ENCODE results near the gene C19orf73.
"Not testable (repeated sequence)": the region's sequence is repeated elsewhere in the genome, so short reads cannot be mapped to it uniquely, and the experiment has no call there.

The C19orf73 gene

DNA sequence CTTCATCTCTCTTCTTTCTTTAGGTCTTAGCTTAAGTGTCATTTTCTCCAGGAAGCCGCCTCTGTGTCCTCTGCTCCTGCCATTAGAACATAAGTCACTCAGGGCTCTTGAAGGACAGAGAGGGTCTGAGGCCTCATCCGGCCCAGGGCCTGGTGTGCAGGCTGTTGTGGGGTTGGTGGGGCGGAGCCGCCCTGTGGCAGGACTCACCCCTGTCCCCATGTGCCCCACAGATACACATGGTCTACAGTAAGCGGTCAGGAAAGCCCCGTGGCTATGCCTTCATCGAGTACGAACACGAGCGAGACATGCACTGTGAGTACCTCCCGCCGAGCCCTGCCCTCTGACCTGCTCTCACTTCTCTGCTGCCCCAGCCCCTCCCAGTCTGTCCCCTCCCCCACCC is 17.8 kb downstream of the C19orf73 start:
- DNase-seq (ENCODE audit: low read depth in 2 of 2) = no peak

DNA sequence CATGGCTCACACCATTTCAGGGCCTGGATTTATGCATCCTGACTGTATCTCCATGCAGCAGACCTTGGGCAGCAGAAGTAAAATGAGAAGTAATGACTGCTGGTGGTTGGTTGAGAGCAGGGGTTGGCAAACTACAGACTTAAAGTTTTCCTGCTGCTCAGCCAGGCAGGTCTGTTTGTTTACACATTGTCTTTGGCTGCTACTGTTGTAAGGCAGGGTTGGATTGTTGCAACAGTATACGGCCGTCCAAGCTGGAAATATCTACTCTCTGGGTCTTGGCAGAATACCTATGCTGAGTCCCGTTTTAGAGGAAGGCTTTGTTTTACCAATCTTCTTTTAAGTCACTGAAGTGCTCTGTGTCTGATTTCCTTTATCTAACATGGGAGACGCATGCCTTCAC is 20.1 kb downstream of the C19orf73 start:
- no peak for DNase-seq (ENCODE audit: low read depth in 2 of 2)

DNA sequence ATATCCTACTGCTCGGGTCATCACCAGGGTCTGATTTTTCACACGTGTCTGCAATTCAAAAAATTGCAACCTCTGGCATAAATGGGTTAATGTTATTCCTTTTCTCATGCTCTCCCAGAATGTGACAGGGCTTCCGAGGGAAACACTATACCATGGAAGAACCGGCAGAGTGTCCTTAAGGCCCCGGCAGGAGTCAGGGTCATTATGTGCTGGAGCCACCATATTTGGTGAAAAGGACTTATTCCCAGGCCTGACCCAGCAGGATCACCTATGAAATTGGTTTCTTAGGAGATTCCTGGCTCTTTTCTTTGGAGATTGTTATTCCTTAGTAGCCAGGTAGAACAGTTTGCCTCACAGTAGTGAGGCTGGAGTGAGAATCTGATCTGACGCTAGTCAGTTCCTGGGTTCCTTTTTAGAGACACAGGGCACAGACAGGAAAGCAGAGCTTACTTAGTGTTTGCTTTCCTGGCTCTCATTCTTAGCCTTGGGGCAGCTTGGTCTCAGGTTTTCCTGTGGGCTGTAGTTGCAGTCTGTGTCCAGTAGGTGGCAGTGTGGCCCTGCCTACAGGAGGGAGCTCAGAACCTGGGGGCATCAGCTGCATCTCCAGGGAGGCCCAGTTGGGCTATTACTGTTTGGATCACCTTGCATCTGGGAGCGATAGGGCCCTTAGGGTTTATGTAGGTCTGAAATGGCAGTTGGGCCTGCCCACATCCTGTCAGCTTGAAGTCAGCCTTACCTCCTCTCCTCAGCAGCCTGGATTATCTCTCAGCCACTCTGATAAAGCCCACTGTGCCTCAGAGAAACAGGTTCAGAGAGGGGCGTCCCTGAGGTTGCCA is 21.3 kb downstream of the C19orf73 start:
- DNase-seq (ENCODE audit: low read depth in 2 of 2) = peak; percentile 47 to 53

DNA sequence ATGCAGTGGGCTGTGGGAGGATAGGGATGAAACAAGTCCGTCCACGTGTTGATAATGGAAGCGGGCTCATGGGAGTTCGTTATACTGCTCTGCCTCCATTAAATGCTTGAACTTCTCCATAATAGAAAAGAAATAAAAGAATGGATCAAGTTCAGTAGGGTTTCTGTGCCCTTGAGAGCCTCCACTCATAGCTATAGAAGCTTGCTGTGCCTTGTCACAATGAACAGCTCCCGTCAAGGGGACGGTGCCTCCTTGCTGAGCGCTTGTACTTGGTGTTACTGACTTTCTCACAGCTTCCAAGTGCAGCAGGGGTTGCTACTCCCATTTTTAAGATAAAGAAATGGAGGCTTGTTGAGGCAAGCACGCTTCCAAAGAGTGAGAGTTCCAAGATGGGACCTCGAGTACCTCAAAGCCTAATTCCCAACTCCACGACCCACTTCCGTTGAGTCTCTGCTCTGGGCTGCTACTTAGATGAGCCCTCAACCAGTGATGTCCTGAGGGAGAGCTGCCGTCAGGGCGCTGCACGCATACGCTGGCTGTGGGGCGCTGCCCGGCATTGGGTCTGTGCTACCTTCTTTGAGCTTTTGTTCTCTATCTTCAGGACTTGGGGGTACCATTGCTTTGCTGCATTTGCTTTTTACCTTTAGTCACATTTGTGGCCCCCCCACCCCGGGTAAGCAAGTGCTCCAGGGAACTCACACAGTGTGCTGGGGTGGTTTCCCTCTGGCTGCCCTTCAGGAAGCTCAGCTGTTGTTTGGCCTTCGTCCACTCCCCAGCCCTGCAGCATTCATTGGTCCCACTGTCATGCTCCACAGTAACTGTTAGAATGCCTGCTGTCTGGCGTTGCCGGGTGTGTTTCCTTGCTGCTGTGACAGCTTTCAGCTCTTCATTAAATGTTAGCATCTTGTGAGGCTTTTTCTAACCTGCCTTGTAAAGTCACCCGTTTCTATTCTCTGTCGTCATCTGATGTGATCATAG is 24.1 kb downstream of the C19orf73 start:
- DNase-seq (ENCODE audit: low read depth in 2 of 2) = no peak

DNA sequence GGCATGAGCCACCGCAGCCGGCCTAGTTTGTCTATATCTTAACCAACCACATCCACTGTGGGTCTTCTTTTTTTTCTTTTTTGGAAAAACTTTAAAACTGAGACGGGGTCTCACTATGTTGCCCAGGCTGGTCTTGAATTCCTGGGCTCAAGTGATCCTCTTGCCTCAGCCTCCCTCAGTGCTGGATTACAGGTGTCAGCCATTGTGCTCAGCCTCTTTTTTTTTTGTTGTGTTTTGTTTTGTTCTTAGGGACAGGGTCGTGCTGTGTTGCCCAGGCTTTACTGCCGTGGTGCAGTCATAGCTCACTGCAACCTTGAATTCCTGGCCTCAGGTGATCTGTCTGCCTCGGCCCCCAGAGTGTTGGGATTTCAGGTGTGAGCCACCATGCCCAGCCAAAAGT is 26.3 kb downstream of the C19orf73 start:
- DNase-seq (ENCODE audit: low read depth in 2 of 2) = no peak

DNA sequence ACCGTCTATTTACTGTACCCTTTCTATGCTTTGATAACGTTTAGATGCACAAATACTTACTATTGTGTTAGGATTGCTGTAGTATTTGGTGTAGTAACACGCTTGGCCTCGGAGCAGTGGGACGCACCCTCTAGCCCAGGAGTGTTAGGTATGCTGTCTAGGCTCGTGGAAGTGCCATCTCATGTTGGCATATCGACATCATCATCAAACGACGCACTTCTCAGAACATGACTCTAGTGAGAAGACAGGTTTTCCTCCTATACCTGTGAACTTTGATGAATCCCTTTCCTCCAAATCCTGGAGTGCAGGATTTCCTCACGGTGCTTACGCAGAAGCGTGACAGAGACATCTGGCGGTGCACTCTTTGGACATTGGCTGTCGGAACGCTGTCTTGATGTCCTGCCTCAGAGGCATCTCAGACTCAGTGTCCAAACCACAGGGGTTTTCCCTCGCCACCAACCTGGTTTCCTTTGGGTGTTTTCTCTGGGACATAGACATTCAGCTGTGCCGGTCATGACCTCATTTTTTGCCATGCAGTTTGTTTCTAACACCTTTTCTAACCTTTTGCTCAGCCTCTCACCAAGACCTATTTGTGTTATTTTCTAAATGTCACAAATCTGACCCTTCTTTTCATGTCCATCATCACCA is 27.4 kb downstream of the C19orf73 start:
- no peak for DNase-seq (ENCODE audit: low read depth in 2 of 2)

DNA sequence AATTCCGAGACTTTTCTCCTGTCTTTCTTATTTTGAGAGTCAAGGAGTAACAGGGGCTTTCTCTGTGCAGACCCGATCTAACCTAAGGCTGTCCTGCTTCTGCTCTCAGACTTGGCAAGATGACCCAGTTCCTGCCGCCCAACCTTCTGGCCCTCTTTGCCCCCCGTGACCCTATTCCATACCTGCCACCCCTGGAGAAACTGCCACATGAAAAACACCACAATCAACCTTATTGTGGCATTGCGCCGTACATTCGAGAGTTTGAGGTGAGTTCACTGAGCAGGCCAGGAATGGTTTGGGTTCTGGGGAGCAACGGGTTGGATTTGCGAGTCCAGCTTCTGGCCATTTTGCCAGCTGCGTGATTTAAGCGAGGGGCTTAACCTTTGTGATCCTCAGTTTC is 32.6 kb downstream of the C19orf73 start:
- DNase-seq (ENCODE audit: low read depth in 2 of 2) = no peak

DNA sequence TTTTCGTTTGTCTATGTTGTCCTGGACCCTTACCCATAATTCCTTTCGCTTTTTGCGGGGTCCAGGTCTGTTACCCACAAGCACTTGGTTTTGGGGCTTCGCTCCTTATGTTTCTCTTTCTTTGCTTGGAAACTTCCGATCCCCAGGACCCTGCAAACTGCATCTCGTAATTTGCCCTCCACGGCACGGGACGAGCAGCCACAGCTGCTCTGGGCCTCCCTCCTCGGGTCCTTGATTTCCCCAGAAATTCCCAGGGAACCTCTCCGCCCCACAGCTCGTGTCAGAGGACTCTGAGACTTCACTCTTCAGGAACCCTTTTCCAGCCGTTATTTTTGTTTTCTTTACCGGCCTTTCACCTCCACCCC is 33.1 kb downstream of the C19orf73 start:
- DNase-seq (ENCODE audit: low read depth in 2 of 2) = no peak

DNA sequence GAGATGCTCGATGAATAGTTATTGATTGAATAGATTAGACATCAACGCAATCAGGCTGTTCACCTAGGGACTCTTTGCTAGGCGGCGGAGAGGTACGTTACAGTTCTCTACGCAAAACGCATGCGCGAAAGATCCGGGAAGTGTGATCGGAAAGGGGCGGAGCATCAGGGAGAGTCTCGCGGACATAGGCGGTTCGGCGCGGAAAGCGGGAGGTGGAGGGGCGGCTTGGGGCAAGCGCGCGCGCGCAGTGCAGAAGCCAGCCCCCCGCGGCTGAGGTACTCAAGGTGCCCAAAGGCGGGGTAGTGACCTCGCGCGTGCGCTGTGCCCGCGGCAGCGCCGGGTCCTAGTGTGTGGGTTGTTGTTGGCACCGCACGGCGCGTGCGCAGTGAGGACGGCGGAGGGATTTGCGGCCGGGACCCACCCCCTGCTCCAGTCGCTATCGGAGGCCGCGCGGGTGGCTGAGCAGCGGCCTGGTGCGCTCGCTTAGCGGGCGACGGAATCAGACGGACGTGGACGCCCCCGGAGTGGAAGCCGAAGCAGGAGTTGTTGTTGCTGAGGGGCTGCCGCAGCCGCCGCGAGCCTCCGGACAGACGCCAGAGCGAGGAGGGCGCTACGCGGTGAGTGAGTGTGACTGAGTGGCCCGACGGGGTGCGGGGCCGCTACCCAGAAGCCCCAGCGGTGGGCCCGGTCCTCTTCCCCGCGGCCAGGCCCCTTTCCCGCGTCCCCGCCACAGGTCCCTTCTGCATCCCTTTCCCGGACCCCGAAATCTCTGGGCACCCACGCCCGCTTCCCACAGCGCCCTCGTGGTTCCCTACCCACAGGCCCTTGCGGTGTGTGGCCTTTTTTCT is 33.7 kb downstream of the C19orf73 start, which contains the start of gene SNRNP70:
TSS of gene SNRNP70 (plus strand) at position 432 of the 848 bp plus-strand sequence. CDS start 964 bp downstream, outside the sequence.
- DNase-seq (ENCODE audit: low read depth in 2 of 2) = peak; percentile 98

DNA sequence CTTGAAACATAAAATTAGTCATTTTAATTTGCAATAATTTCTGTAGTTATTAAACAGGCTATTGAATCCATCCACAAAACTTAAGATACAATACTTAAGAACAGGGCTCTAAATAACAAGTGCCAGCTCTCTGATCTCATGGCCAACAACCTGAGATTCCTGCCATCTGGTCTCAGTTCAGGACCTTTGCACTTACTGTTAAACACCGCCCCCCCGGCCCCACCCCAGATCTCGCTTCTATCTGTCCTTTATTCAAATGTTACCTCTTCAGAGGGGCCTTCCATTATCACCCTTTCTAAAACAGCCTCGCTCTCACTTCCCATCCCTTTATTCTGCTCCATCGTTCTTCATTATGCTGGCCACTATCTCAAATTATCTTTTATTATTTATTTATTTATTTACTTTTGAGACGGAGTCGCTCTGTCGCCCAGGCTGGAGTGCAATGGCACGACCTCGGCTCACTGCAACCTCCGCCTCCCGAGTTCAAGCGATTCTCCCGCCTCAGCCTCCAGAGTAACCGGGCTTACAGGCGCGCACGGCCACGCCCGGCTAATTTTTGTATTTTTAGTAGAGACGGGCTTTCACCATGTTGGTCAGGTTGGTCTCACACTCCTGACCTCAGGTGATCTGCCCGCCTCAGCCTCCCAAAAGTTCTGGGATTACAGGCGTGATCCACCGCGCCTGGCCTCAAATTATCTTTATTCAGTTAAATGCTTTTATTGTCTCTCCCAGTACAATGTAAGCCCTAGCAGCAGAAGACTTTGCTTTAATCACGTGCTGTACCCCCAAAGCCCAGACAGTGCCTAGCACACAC is 34.5 kb downstream of the C19orf73 start:
- DNase-seq (ENCODE audit: low read depth in 2 of 2) = no peak

DNA sequence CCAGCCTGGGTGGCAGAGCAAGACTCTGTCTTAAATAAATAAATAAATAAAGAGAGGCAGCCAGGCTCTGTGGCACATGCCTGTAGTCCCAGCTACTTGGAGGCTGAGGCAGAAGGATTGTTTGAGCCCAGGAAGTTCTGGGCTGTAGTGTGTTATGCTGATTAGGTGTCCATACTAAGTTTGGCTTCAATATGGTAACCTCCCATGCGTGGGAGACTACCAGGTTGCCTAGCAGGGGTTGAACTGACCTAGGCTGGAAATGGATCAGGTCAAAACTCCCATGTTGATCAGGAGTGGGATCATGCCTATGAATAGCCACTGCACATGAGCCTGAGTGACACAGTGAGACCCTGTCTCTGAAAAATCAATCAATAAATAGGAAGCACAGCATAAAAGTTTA is 37.7 kb downstream of the C19orf73 start:
- DNase-seq (ENCODE audit: low read depth in 2 of 2) = no peak

DNA sequence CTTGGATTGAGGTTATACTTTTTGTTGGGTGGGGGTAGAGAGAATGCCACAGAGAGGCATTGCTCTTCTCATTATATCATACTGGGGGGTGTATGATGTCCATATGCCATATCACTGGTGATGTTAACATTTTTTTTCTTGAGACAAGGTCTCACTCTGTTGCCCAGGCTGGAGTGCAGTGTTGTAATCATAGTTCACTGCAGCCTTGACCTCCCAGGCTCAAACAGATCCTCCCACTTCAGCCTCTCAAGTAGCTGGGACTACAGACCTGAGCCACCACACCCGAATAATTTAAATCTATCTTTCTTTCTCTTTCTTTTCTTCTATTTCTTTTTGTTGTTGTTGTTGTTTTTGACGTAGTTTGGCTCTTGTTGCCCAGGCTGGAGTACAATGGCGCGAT is 38.6 kb downstream of the C19orf73 start:
- DNase-seq (ENCODE audit: low read depth in 2 of 2) = no peak

DNA sequence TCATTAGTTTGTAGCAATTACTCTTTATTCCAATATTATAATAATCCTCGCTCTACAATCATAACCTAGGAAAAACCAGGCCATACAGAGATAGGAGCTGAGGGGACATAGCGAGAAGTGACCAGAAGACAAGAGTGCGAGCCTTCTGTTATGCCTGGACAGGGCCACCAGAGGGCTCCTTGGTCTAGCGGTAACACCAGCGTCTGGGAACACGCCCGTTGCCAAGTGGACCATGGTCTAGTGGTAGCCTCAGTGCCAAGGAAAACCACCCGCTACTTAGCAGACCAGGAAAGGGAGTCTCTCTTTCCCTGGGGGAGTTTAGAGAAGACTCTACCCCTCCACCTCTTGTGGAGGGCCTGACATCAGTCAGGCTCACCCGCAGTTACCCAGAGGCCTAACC is 44.1 kb downstream of the C19orf73 start:
- not testable (repeated sequence) for DNase-seq (ENCODE audit: low read depth in 2 of 2)

DNA sequence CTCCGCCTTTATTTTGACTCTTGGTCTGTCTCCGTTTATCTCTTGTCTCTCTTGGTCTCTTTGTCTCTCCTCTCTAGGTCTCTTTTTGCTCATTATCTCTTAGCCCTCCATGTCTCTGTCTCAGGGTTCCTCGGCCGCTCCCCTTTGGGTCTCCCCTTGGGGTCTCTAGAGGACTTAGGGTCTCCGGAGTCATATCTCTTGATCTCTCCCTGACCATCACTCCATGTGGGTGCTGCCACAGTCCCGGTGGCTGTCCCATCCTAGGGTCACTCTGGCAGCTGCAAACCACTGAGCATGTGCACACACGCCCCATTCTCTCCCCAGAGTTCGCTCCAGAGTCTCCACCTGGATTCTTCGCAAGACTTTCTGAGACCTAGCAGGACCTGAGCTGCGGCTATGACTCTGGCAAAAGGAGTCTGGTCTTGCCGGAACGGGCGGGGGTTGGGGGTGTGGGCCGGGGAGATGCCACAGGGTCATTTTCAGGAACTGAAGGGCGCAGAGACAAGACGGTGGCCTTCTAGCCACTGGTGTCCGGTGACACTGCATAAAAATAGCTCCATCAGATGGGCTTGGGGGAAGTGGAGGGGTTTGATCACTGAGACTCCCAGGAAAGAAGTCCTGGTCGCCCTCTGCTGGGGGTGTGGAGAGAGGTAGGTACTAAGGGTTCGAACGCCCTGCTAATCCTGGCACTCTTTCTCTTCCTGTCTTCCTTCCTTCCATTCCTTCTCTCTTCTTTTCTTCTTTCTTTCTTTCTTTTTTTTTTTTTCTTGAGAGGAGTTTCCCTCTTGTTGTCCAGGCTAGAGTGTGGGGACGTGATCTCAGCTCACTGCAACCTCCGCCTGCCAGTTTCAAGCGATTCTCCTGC is 45.2 kb downstream of the C19orf73 start:
- DNase-seq (ENCODE audit: low read depth in 2 of 2) = no peak

DNA sequence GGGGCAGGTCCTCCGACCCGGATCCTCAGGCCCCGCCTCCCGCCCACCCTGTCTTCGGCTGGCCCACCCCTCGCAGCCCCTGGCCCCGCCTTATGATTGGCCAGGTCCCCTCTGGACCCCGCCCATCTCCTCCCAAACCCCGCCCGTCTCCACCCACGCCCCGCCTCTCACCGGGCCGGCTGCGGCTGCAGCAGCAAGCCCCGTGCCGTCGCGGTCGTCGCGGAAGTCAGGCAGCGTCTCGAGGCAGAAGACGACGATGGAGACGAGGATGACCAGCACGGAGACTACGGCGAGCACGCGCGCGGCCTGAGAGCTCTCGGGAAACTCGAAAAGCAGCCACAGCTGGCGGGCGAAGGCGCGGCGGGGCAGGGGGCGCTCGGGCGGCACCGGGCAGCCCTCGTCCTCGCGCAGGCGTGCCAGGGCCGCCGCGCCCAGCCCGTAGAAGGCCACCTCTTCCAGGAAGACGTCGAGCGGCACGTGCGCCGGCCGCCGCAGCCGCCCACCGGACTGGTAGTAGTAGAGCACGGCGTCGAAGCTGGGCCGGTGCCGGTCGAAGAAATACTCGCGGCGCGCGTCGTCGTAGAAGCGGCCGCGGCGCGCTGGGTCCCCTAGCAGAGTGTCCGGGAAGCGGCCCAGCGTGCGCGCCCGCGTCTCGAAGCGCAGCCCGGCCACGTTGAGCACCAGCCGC is 46.9 kb downstream of the C19orf73 start:
- no peak for DNase-seq (ENCODE audit: low read depth in 2 of 2)

DNA sequence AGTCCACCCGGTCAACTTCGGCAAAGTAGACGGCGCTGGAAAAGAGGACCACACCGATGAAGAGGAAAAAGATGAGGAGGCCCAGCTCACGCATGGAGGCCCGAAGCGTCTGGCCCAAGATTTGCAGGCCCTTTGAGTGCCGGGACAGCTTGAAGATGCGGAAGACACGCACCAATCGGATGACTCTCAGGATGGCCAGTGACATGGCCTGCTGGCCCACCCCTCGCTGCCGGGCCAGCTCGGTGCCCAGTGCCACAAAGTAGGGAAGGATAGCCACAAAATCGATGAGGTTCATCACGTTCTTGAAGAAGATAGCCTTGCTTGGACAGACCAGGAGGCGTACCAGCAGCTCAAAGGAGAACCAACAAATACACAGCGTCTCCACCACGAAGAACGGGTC is 48.5 kb downstream of the C19orf73 start:
- no peak for DNase-seq (ENCODE audit: low read depth in 2 of 2)

DNA sequence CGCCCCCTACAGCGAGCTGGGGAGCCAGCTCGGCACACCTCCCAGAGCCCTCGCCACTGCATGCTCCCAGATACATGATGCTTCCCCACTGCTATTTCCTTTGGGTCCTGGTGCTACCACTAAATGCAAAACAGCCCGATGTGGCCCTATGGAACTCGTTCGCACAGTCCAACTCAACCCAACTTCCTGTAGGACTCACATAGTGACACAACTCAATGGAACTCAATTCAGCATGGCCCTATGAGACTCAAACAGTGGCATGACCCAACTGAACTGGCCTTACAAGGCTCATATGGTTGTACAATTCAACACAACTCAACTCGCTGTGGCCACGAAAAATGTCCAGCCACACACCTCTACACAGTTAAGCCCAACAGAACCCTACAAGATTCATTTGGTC is 49.9 kb downstream of the C19orf73 start:
- DNase-seq (ENCODE audit: low read depth in 2 of 2) = no peak

Data from stimulated activated CD4-positive, alpha-beta T cell treated with anti-CD3 and anti-CD28 coated beads, Interleukin-4, amount 100 ng/mL, for 48 hours (primary cell).